ENCODE results near the gene ITK.

- no peak for TF ChIP-seq CTCF (conservative IDR thresholded peaks at IDR 0.05; ENCODE audit: low read depth in 2 of 2)
- no peak for TF ChIP-seq JUNB (IDR thresholded peaks at IDR 0.05; ENCODE audit: unreplicated experiment)
- no peak for TF ChIP-seq ZNF462 (CRISPR knock-in tag; IDR thresholded peaks at IDR 0.05)
- no peak for TF ChIP-seq REST (IDR thresholded peaks at IDR 0.05; ENCODE audit: unreplicated experiment)
- TF ChIP-seq POLR2AphosphoS5 (IDR thresholded peaks at IDR 0.05; ENCODE audit: low read depth) = no peak
- TF ChIP-seq EZH2 (IDR thresholded peaks at IDR 0.05; ENCODE audit: low read depth, unreplicated experiment) = no peak
- no peak for TF ChIP-seq EZH2phosphoT487 (IDR thresholded peaks at IDR 0.05; ENCODE audit: unreplicated experiment)
- no peak for TF ChIP-seq CREB1 (CRISPR knock-in tag; IDR thresholded peaks at IDR 0.05; ENCODE audit: low read depth)
Observed at GRCh38 chr5:157165668-157166067, 15.0 kb upstream of the ITK start.
